Measurements from ENCODE around the gene VPS4A.
"Not testable (repeated sequence)": the region's sequence is repeated elsewhere in the genome, so short reads cannot be mapped to it uniquely, and the experiment has no call there.

Gene VPS4A

DNA sequence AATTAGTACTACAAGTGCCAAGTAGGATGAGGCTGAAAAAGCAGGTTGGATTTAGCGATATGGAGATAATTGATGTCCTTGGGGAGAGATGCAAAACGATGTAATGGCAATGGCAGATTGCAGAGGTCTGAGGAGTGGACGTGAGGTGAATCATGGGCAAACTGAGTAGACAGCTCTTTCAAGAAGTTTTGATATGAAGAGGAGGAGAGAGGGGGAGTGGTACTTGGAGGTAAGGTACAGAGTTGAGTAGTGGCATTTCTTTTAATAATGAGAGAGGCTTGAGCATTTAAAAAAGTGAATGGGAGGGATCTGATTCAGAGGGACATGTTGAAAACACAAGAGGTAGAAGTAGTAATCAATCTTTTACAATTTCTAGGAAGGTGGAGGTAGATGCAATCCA, 17.7 kb upstream of the VPS4A start:
- TF ChIP-seq ZNF274 (IDR thresholded peaks at IDR 0.05; ENCODE audit: low read depth, low read length) = no peak
- H3K4me3 ChIP-seq (ENCODE audit: low read length) = no peak overlapping the region

DNA sequence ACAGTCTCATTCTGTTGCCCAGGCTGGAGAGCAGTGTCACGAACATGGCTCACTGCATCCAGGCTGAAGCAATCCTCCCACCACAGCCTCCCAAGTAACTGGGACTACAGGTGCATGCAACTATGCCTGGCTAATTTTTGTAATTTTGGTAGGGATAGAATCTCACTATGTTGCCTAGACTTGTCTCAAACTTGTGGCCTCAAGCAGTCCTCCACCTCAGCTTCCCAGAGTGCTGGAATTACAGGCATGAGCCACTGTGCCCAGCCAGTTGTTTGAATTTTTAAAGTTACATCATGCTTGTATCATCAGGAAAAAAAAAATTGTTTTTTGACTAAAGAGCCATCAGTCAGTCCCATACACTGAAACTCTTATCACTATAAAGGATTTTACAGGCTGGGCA, 17.1 kb upstream of the VPS4A start:
- H3K4me3 ChIP-seq (ENCODE audit: low read length) = no peak overlapping the region
- no peak for TF ChIP-seq ZNF274 (IDR thresholded peaks at IDR 0.05; ENCODE audit: low read depth, low read length)

DNA sequence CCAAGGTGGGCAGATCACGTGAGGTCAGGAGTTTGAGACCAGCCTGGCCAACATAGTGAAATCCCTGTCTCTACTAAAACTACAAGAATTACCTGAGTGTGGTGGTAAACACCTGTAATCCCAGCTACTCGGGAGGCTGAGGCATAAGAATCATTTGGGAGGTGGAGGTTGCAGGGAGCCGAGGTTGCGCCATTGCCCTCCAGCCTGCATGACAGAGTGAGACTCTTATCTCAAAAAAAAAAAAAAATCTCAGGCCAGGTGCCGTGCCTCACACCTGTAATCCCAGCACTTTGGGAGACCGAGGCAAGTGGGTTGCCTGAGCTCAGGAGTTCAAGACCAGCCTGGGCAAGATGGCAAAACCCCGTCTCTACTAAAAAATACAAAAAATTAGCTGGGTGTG, 14.4 kb upstream of the VPS4A start:
- not testable (repeated sequence) for H3K4me3 ChIP-seq (ENCODE audit: low read length)

DNA sequence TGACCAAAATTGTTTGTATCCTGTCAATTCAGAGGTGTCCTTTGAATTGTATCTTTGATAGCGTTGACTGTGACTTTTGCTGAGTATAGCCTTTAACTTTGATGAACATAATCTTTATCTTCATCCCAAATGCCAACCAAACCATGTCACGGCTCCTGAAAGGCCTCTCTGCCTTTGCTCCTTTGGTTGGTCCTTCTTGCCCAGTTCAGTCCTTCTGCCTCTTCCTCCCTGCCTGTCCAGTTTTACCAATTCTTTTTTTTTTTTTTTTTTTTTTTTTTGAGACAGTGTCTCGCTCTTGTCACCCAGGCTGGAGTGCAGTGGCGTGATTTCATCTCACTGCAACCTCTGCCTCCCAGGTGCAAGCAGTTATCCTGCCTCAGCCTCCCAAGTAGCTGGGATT, 12.9 kb upstream of the VPS4A start:
- no peak overlapping the region for H3K4me3 ChIP-seq (ENCODE audit: low read length)
- TF ChIP-seq ZNF274 (IDR thresholded peaks at IDR 0.05; ENCODE audit: low read depth, low read length) = no peak

DNA sequence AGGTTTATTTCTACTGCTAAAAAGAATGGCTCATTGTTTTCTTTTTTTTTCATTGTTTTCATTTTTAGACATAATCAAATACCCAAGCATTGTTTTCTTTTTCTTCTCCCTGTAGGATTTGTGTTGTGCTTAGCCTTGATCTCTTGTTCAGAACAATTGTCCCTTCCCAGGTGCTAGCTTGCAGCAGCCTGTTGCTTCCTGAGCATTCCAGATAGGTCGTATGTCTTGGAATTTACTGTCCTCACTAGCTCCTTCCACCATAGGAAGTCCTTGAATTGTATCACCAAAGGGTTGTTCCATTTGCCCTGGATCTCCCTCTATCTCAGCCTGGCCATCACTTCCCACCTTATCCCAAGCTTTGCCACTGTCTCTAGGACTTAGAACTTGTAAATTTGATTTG, 10.0 kb upstream of the VPS4A start:
- TF ChIP-seq ZNF274 (IDR thresholded peaks at IDR 0.05; ENCODE audit: low read depth, low read length) = no peak
- no peak overlapping the region for H3K4me3 ChIP-seq (ENCODE audit: low read length)

DNA sequence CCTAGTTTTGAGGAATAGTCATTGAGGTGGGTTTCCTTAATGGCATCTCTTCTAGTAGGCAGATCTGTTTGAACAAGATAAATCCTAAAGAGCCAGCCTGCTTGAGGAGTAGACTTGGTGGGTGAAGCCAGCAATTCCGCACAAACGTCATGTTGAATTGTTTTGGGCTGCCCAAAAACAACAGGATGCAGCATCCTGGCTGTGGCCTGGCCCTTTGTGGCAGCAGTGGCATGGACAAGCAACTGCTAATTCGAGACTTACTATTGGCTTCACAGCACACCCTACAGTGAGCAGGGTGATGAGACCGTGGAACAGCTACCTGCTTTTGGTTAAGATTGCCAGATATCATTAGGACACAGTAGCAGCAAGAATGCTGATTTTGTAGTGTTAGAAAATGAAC, 9.3 kb upstream of the VPS4A start:
- no peak for TF ChIP-seq ZNF274 (IDR thresholded peaks at IDR 0.05; ENCODE audit: low read depth, low read length)
- no peak overlapping the region for H3K4me3 ChIP-seq (ENCODE audit: low read length)

DNA sequence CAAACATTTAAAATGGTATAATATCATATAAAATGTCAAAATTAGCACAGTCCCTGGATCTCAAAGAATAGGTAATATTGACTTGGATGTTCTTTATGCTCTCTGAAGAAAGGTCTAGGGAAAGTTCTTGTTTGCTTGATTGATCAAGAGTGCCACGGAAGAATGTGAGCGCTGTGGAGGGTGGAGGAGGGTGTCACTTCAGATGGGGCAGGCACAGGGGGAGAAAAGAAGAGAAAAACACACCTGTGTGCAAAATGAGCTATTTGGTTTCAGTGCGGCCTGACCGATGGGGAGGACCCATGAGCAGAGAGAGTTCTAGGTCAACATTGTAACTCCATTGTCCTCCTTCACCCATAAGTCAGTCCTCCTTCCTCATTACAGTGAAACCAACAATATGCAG, 8.8 kb upstream of the VPS4A start:
- TF ChIP-seq ZNF274 (IDR thresholded peaks at IDR 0.05; ENCODE audit: low read depth, low read length) = no peak
- no peak overlapping the region for H3K4me3 ChIP-seq (ENCODE audit: low read length)

DNA sequence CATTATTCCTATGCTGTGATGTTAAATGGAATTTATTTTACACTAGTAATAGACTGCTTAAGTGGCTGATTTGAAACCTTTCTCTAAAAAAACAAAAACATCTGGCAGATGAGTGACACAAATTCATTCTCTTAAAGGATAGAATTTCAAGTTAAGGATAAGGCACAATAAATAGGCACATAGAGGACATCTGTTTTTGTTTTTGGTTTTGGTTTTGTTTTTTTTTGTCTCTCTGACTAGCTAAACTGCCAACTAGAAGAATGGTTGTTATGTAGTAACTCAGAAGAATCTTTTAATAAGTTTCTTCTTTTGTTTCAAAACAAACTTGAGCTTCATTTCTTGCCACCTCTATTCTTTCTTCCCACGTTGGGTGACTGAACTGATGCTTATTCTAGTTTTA, 5.1 kb upstream of the VPS4A start:
- TF ChIP-seq ZNF274 (IDR thresholded peaks at IDR 0.05; ENCODE audit: low read depth, low read length) = no peak
- no peak overlapping the region for H3K4me3 ChIP-seq (ENCODE audit: low read length)

DNA sequence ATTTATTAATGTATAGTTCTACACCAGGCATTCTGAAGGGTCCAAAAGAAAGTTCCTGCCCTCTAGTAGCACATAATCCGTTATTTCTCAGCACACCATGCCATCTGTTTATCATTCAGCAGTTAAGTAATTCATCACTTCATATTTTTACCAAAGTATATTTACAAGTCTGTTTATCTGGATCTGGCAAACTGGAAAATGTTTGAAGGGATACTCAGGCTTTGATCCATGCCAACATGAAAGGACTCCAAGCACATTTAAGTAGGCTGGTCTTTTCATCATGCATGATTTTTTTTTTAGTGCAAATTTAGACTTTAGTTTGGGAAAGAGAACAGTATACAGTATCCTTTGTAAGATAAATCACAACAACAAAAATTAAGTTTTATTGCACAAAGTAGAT, 4.1 kb upstream of the VPS4A start:
- TF ChIP-seq ZNF274 (IDR thresholded peaks at IDR 0.05; ENCODE audit: low read depth, low read length) = no peak
- no peak overlapping the region for H3K4me3 ChIP-seq (ENCODE audit: low read length)

DNA sequence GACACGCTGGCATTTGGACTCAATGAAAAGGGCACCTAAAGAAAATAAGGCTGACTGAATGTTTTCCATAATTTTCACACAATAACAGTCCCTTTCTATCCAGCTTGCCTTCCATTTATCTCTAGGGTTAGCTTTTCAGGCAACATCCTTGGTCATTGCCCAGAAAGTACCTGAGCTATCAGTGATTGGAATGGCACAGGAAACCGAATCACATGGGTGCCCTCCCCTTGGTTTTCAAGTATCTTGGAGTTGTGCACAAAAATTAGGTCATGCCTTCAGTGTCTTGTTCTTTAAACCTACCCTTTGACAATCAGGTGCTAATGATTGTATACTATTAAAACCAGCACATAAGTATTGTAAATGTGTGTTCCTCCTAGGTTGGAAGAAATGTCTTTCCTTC, 3.3 kb upstream of the VPS4A start:
- no peak for TF ChIP-seq ZNF274 (IDR thresholded peaks at IDR 0.05; ENCODE audit: low read depth, low read length)
- no peak overlapping the region for H3K4me3 ChIP-seq (ENCODE audit: low read length)

DNA sequence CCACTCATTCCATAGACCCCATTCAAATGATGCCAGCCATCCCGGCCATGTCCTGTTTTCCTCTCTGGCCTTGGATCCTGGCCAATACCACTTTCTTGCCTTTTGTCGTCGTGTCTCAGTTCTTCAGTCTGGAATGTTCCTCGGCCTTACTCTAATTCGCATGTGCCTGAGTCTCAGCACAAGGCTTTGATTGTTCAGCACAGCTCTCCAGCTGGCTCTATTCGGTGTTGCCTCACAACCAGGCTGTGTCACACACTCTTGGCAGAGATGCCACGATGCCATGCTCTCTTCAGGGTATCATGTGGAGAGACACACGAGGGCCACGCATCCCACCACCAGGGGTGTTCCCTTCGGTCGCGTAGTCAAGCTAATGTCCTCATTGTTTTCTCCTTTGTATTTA, 1.8 kb upstream of the VPS4A start:
- no peak overlapping the region for H3K4me3 ChIP-seq (ENCODE audit: low read length)
- no peak for TF ChIP-seq ZNF274 (IDR thresholded peaks at IDR 0.05; ENCODE audit: low read depth, low read length)

DNA sequence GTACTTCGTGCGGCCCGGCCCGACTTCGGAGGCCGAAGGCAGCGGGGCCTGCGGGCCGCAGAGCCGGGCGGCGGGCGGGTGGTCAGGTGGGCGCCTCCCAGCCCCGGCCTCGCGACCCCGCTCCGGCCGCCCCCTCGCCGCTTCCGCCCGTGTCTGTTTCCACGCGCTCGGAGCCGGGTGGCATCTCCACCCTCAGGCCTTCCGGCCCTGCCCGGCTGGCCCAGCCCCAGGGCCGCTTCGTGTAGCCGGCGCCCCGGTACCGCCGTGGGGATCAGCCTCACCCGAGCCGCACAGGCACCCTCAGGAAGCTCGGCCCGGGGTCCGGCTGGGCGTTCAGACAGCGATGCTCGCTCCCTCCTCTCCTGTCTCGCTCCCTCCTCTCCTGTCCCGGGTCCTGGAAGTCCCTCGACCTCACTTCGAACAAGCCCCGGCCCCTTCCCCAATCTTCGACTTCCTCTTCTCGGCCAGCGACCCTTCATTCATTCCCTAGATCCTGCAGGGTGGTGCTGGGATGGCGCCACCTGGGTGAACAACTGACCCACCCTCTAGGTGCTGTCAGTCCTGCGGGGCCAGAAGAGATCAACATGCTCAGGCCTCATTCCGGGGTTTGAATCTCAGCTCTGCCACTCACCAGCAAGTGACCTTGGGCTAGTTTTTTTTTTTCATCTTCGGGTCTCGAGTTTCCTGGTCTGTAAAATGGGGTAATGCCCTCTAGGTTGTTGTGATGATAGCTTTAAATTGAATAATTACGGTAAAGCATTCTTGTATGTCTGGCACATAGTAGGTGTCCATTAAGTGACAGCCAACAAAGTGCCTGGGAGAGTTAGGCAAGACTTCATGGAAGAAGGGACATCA, 610 bp downstream of the VPS4A start:
- no peak for TF ChIP-seq ZNF274 (IDR thresholded peaks at IDR 0.05; ENCODE audit: low read depth, low read length)
- H3K4me3 ChIP-seq (ENCODE audit: low read length) = peak overlapping the region; percentile 92

DNA sequence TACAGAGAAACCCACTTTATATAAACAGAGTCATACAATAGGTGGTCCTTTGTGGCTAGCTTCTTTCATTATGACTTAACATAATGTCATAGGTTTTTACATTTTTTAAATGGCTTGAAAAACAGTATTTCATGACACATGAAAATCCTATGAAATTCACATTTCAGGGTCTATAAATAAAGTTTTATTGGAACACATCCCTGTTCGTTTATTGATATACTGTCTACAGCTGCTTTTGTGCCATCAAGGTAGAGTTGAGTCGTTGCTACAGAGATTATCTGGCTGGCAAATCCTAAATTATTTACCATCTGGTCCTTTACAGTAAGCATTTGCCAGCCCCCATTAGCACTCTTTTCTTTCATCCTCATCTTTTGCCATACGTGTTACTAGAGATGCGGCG, 2.3 kb downstream of the VPS4A start:
- H3K4me3 ChIP-seq (ENCODE audit: low read length) = no peak overlapping the region
- TF ChIP-seq ZNF274 (IDR thresholded peaks at IDR 0.05; ENCODE audit: low read depth, low read length) = no peak

DNA sequence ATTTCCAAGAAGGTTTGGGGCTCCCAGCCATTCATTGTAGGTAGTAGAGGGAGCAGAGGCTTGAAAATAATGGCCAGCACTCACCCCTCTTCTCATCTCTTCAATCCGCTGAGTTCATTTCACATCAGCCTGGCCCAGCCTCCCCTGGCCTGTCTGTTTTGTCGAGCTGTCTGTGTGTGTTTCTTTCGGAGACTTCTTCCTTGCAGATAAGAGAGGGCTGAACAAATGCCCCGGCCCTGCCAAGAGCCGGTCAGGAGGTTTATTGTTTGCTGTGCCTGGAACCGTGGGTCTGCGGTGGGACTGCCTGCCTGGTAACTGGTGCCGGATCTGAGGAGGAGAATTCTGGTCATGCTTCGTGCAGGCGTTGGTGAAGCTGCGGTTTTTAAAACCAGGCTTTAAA, 3.4 kb downstream of the VPS4A start:
- no peak for TF ChIP-seq ZNF274 (IDR thresholded peaks at IDR 0.05; ENCODE audit: low read depth, low read length)
- H3K4me3 ChIP-seq (ENCODE audit: low read length) = no peak overlapping the region

DNA sequence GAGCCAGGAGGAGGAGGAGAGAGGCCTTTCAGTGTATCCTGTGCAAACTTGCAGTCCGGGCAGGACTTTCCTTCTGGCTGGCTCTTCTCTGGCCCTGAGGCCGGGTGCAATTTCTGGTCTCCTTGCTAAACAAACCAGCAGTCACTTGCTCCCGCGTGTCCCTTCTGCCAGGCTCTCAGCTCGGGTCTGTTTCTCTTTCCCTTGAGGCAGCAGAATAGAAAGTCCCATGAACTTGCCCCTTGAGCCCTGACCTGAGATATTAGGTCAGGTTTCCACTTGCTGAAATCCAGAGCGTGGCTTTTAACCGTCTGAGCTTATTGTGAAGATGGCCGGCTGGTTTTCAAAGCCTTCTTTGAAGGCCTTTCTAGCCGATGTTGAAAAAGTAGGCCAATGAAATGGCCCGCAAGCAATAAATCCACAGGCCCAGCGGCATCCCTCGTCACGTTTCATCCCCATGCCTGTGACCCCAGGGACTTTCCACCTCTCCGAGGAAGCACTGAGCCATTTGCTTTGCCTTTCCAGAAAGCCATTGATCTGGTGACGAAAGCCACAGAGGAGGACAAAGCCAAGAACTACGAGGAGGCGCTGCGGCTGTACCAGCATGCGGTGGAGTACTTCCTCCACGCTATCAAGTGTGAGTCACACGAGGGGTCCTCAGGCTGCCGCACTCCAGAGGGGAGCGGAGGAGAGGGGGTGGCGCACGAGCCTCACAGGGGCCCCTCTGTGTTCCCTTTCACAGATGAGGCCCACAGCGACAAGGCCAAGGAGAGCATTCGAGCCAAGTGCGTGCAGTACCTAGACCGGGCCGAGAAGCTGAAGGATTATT, 4.5 kb downstream of the VPS4A start:
- no peak overlapping the region for H3K4me3 ChIP-seq (ENCODE audit: low read length)
- TF ChIP-seq ZNF274 (IDR thresholded peaks at IDR 0.05; ENCODE audit: low read depth, low read length) = no peak
